ENCODE measurements around the gene A2M. TPM values are rescaled to one million over a fixed set of nuclear protein-coding genes. Genes with fewer than 3 reads are reported as not detected.

The A2M gene
- total RNA-seq, 1 experiment from 2014 or later: not detected

- Histone ChIP-seq H3K9me2 (ENCODE audit: insufficient read depth) (no peaks in the 10 kb centered on the region), H4K20me1 (ENCODE audit: insufficient read depth) (no peaks in the 10 kb centered on the region), H3K27ac (no peak overlapping the region), H3K4me2 (no peak overlapping the region), H3K4me3 (no peak overlapping the region), H3K36me3 (ENCODE audit: low read depth) (no peaks in the 10 kb centered on the region), H2AFZ (no peak overlapping the region), H3F3A (ENCODE audit: insufficient read depth, low read depth) (no peaks in the 10 kb centered on the region), H3K27me3 (ENCODE audit: insufficient read depth, low read depth) (no peaks in the 10 kb centered on the region), H3K79me2 (ENCODE audit: low read depth) (no peaks in the 10 kb centered on the region), H3K4me1 (replicated peaks; ENCODE audit: insufficient read depth) (no peaks in the 10 kb centered on the region), H3K9me3 (ENCODE audit: insufficient read depth, low read depth) (no peaks in the 10 kb centered on the region)
- ChIA-PET CTCF (no interaction called here), POLR2A (ENCODE audit: unreplicated experiment) (no interaction called here)
- no peak for DNase-seq
- BruUV-seq (replicated peaks): no TSS peak
- no peak for TF ChIP-seq CTCF (conservative IDR thresholded peaks at IDR 0.05)
- TF ChIP-seq EZH2 (IDR thresholded peaks at IDR 0.05; ENCODE audit: low read depth): no peak
- intact Hi-C loops (cut with micrococcal nuclease; ENCODE audit: unreplicated experiment): no loop called here
These were observed 19.0 kb downstream of the A2M start for GRCh38 chr12:9096563-9097176.

- Histone ChIP-seq H3K27me3 (ENCODE audit: insufficient read depth, low read depth) (no peaks in the 10 kb centered on the region), H4K20me1 (ENCODE audit: insufficient read depth) (no peaks in the 10 kb centered on the region), H3K36me3 (ENCODE audit: low read depth) (no peaks in the 10 kb centered on the region), H3K27ac (no peak overlapping the region), H3K9me2 (ENCODE audit: insufficient read depth) (no peaks in the 10 kb centered on the region), H3K9me3 (ENCODE audit: insufficient read depth, low read depth) (no peaks in the 10 kb centered on the region), H3K4me2 (no peak overlapping the region), H3K4me1 (replicated peaks; ENCODE audit: insufficient read depth) (no peaks in the 10 kb centered on the region), H2AFZ (no peak overlapping the region), H3F3A (ENCODE audit: insufficient read depth, low read depth) (no peaks in the 10 kb centered on the region), H3K79me2 (ENCODE audit: low read depth) (no peaks in the 10 kb centered on the region), H3K4me3 (no peak overlapping the region)
- POLR2A ChIA-PET (ENCODE audit: unreplicated experiment): interaction anchor here (0.6 kb wide), 1 partner anchor 450 kb away, joined by 4 read pairs; no protein-coding TSS in a partner anchor
- no TSS peak for BruUV-seq (replicated peaks)
- intact Hi-C loops (cut with micrococcal nuclease; ENCODE audit: unreplicated experiment): no loop called here
- no peak for DNase-seq
- TF ChIP-seq CTCF (conservative IDR thresholded peaks at IDR 0.05): no peak
- TF ChIP-seq EZH2 (IDR thresholded peaks at IDR 0.05; ENCODE audit: low read depth): no peak
- CTCF ChIA-PET: no interaction called here
These were observed 20.4 kb downstream of the A2M start for GRCh38 chr12:9095322-9095721.

GRCh38 chr12:9094512-9095206 lies 21.1 kb downstream of the A2M start:
- Histone ChIP-seq H3F3A (ENCODE audit: insufficient read depth, low read depth) (no peaks in the 10 kb centered on the region), H3K36me3 (ENCODE audit: low read depth) (no peaks in the 10 kb centered on the region), H3K27me3 (ENCODE audit: insufficient read depth, low read depth) (no peaks in the 10 kb centered on the region), H3K4me2 (no peak overlapping the region), H3K9me2 (ENCODE audit: insufficient read depth) (no peaks in the 10 kb centered on the region), H3K27ac (no peak overlapping the region), H3K9me3 (ENCODE audit: insufficient read depth, low read depth) (no peaks in the 10 kb centered on the region), H3K79me2 (ENCODE audit: low read depth) (no peaks in the 10 kb centered on the region), H3K4me1 (replicated peaks; ENCODE audit: insufficient read depth) (no peaks in the 10 kb centered on the region), H4K20me1 (ENCODE audit: insufficient read depth) (no peaks in the 10 kb centered on the region), H3K4me3 (no peak overlapping the region), H2AFZ (no peak overlapping the region)
- DNase-seq: no peak
- no TSS peak for BruUV-seq (replicated peaks)
- CTCF ChIA-PET: interaction anchor here (0.6 kb wide), 1 partner anchor 612 kb away, joined by 3 read pairs; no protein-coding TSS in a partner anchor
- TF ChIP-seq CTCF (conservative IDR thresholded peaks at IDR 0.05) (no peak), EZH2 (IDR thresholded peaks at IDR 0.05; ENCODE audit: low read depth) (no peak)
- intact Hi-C loops (cut with micrococcal nuclease; ENCODE audit: unreplicated experiment): no loop called here
- POLR2A ChIA-PET (ENCODE audit: unreplicated experiment): interaction anchor here (0.6 kb wide), 1 partner anchor 449 kb away, joined by 4 read pairs; no protein-coding TSS in a partner anchor

Data from PC-9 (cell line).